HEK293 (cell line): ENCODE data around the gene PLSCR3.

Source experiments
- CTCF ChIP-seq: fragments of 450-650 bp; formaldehyde crosslinking; IDR thresholded peaks from 2 replicates; pipeline ENCODE4 v1.5.1; 2016; ENCODE audit warnings: missing biosample characterization, missing genetic modification characterization
- YY1 ChIP-seq: fragments of 450-650 bp; formaldehyde crosslinking; IDR thresholded peaks from 2 replicates; pipeline ENCODE4 v1.5.1; 2018; ENCODE audit warnings: missing biosample characterization, missing genetic modification characterization
- ZBTB7A ChIP-seq: fragments of 450-650 bp; formaldehyde crosslinking; IDR thresholded peaks from 2 replicates; pipeline ENCODE4 v1.5.1; 2016; ENCODE audit warnings: low read depth, missing biosample characterization, missing genetic modification characterization
- ZNF510 ChIP-seq: fragments of 450-650 bp; formaldehyde crosslinking; IDR thresholded peaks from 2 replicates; pipeline ENCODE4 v1.5.1; 2018; ENCODE audit warnings: mild to moderate bottlenecking, missing genetic modification characterization, missing biosample characterization; ENCODE audit not compliant: insufficient replicate concordance
- ZNF621 ChIP-seq: fragments of 450-650 bp; formaldehyde crosslinking; IDR thresholded peaks from 2 replicates; pipeline ENCODE4 v1.5.1; 2017; ENCODE audit warnings: missing biosample characterization, missing genetic modification characterization
- TF ChIP-seq, protein P1 (sequence below): fragments of 450-650 bp; formaldehyde crosslinking; IDR thresholded peaks from 2 replicates; pipeline ENCODE4 v1.5.1; 2016; ENCODE audit warnings: missing biosample characterization, missing genetic modification characterization, borderline replicate concordance

GRCh38 chr17:7426896-7427489 is 32.7 kb upstream of the PLSCR3 start:
- TF ChIP-seq ZNF621 (tag by site-specific recombination), result no peak
- no peak for TF ChIP-seq CTCF (tag by site-specific recombination)
- TF ChIP-seq ZNF510, result no peak
- TF ChIP-seq ZBTB7A (tag by site-specific recombination), result no peak
- TF ChIP-seq, protein P1, sequence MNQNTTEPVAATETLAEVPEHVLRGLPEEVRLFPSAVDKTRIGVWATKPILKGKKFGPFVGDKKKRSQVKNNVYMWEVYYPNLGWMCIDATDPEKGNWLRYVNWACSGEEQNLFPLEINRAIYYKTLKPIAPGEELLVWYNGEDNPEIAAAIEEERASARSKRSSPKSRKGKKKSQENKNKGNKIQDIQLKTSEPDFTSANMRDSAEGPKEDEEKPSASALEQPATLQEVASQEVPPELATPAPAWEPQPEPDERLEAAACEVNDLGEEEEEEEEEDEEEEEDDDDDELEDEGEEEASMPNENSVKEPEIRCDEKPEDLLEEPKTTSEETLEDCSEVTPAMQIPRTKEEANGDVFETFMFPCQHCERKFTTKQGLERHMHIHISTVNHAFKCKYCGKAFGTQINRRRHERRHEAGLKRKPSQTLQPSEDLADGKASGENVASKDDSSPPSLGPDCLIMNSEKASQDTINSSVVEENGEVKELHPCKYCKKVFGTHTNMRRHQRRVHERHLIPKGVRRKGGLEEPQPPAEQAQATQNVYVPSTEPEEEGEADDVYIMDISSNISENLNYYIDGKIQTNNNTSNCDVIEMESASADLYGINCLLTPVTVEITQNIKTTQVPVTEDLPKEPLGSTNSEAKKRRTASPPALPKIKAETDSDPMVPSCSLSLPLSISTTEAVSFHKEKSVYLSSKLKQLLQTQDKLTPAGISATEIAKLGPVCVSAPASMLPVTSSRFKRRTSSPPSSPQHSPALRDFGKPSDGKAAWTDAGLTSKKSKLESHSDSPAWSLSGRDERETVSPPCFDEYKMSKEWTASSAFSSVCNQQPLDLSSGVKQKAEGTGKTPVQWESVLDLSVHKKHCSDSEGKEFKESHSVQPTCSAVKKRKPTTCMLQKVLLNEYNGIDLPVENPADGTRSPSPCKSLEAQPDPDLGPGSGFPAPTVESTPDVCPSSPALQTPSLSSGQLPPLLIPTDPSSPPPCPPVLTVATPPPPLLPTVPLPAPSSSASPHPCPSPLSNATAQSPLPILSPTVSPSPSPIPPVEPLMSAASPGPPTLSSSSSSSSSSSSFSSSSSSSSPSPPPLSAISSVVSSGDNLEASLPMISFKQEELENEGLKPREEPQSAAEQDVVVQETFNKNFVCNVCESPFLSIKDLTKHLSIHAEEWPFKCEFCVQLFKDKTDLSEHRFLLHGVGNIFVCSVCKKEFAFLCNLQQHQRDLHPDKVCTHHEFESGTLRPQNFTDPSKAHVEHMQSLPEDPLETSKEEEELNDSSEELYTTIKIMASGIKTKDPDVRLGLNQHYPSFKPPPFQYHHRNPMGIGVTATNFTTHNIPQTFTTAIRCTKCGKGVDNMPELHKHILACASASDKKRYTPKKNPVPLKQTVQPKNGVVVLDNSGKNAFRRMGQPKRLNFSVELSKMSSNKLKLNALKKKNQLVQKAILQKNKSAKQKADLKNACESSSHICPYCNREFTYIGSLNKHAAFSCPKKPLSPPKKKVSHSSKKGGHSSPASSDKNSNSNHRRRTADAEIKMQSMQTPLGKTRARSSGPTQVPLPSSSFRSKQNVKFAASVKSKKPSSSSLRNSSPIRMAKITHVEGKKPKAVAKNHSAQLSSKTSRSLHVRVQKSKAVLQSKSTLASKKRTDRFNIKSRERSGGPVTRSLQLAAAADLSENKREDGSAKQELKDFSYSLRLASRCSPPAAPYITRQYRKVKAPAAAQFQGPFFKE (tag by site-specific recombination), result no peak
- no peak for TF ChIP-seq YY1
